Neuron (in vitro differentiated cells): ENCODE results near the gene COL6A2.

Experiments
- H2AFZ ChIP-seq: one replicate; pipeline ENCODE4 v1.6.1; 2013; ENCODE audit warnings: low read depth, mild to moderate bottlenecking, inconsistent platforms, low read length, moderate library complexity
- H3K27me3 ChIP-seq: one replicate; pipeline ENCODE4 v1.6.1; 2013; ENCODE audit warnings: low read length; ENCODE audit not compliant: insufficient read depth
- H3K36me3 ChIP-seq: one replicate; pipeline ENCODE4 v1.6.1; 2013; ENCODE audit warnings: low read length; ENCODE audit not compliant: insufficient read depth
- H3K4me1 ChIP-seq: one replicate; pipeline ENCODE4 v1.6.1; 2013; ENCODE audit warnings: low read length; ENCODE audit not compliant: insufficient read depth
- H3K4me3 ChIP-seq: 2 replicates; pipeline ENCODE4 v1.5.1; 2013; ENCODE audit warnings: mild to moderate bottlenecking, low read length, moderate library complexity
- H3K9me3 ChIP-seq: one replicate; pipeline ENCODE4 v1.6.1; 2013; ENCODE audit warnings: low read length

The COL6A2 gene

GRCh38 chr21:46120301-46121285 lies 22.7 kb downstream of the COL6A2 start:
- Histone ChIP-seq H3K9me3 (peaks cover 2% of the 10 kb centered on the region), H3K27me3 (no peaks in the 10 kb centered on the region), H2AFZ (no peak overlapping the region), H3K4me3 (no peak overlapping the region), H3K4me1 (no peaks in the 10 kb centered on the region), H3K36me3 (no peaks in the 10 kb centered on the region)

GRCh38 chr21:46121286-46122221 lies 23.6 kb downstream of the COL6A2 start:
- Histone ChIP-seq H3K36me3 (no peaks in the 10 kb centered on the region), H2AFZ (no peak overlapping the region), H3K27me3 (no peaks in the 10 kb centered on the region), H3K4me1 (no peaks in the 10 kb centered on the region), H3K9me3 (peaks cover 4% of the 10 kb centered on the region), H3K4me3 (no peak overlapping the region)

- no peak overlapping the region for H3K4me3 ChIP-seq
- peaks cover 6% of the 10 kb centered on the region for H3K9me3 ChIP-seq
- no peaks in the 10 kb centered on the region for H3K4me1 ChIP-seq
- no peak overlapping the region for H2AFZ ChIP-seq
- H3K27me3 ChIP-seq: no peaks in the 10 kb centered on the region
- no peaks in the 10 kb centered on the region for H3K36me3 ChIP-seq
Observed at GRCh38 chr21:46122237-46122671, 24.3 kb downstream of the COL6A2 start.

GRCh38 chr21:46122758-46123683 lies 25.1 kb downstream of the COL6A2 start:
- Histone ChIP-seq H2AFZ (no peak overlapping the region), H3K4me1 (no peaks in the 10 kb centered on the region), H3K27me3 (no peaks in the 10 kb centered on the region), H3K4me3 (no peak overlapping the region), H3K9me3 (peaks cover 6% of the 10 kb centered on the region), H3K36me3 (no peaks in the 10 kb centered on the region)

GRCh38 chr21:46124083-46124925 lies 26.4 kb downstream of the COL6A2 start:
- H3K4me1 ChIP-seq: no peaks in the 10 kb centered on the region
- peaks cover 6% of the 10 kb centered on the region for H3K9me3 ChIP-seq
- H2AFZ ChIP-seq: no peak overlapping the region
- no peak overlapping the region for H3K4me3 ChIP-seq
- H3K27me3 ChIP-seq: no peaks in the 10 kb centered on the region
- no peaks in the 10 kb centered on the region for H3K36me3 ChIP-seq

- no peaks in the 10 kb centered on the region for H3K27me3 ChIP-seq
- peaks cover 9% of the 10 kb centered on the region for H3K9me3 ChIP-seq
- no peak overlapping the region for H3K4me3 ChIP-seq
- H2AFZ ChIP-seq: no peak overlapping the region
- H3K36me3 ChIP-seq: no peaks in the 10 kb centered on the region
- no peaks in the 10 kb centered on the region for H3K4me1 ChIP-seq
Observed at GRCh38 chr21:46124926-46125845, 27.3 kb downstream of the COL6A2 start.

- H2AFZ ChIP-seq: no peak overlapping the region
- H3K9me3 ChIP-seq: peaks cover 9% of the 10 kb centered on the region
- H3K27me3 ChIP-seq: no peaks in the 10 kb centered on the region
- H3K4me3 ChIP-seq: no peak overlapping the region
- H3K36me3 ChIP-seq: no peaks in the 10 kb centered on the region
- no peaks in the 10 kb centered on the region for H3K4me1 ChIP-seq
Observed at GRCh38 chr21:46125846-46126301, 28.0 kb downstream of the COL6A2 start.

GRCh38 chr21:46126309-46127238 lies 28.7 kb downstream of the COL6A2 start:
- Histone ChIP-seq H3K27me3 (no peaks in the 10 kb centered on the region), H3K4me3 (no peak overlapping the region), H3K4me1 (no peaks in the 10 kb centered on the region), H3K36me3 (no peaks in the 10 kb centered on the region), H3K9me3 (peaks cover 9% of the 10 kb centered on the region), H2AFZ (no peak overlapping the region)

GRCh38 chr21:46127239-46128105 lies 29.6 kb downstream of the COL6A2 start:
- H3K4me1 ChIP-seq: no peaks in the 10 kb centered on the region
- H3K4me3 ChIP-seq: no peak overlapping the region
- H3K9me3 ChIP-seq: peaks cover 9% of the 10 kb centered on the region
- H3K27me3 ChIP-seq: no peaks in the 10 kb centered on the region
- no peaks in the 10 kb centered on the region for H3K36me3 ChIP-seq
- H2AFZ ChIP-seq: no peak overlapping the region
